Fibroblast of skin of left quadriceps (primary cell): ENCODE measurements around the gene TSPAN18.

ENCODE experiments used
- DNase-seq, 2 experiments: peaks; one replicate each; pipeline ENCODE4 v3.0.0-alpha.2; 2013; ENCODE audit warnings: low read depth in 2 of 2

TSPAN18 gene

DNA sequence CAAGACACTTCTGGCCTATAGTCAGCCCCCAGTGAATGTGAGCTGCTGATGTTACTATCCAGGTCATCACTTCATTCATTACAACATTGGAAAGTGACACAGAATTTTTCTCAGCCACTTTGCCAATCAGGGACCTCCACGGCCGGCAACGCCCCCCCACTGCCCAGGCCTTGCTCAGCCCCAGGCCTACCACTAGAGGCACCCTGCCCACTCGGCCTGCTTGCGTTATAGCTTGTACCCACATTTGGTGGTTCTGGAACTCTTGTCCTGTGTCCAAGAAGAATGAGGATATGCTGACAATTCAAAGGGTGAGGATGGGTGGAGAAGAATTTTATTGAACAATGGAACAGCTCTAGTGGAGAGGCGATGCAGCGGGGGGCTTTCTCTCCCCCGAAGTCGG, 96.2 kb downstream of the TSPAN18 start:
- no peak for DNase-seq

DNA sequence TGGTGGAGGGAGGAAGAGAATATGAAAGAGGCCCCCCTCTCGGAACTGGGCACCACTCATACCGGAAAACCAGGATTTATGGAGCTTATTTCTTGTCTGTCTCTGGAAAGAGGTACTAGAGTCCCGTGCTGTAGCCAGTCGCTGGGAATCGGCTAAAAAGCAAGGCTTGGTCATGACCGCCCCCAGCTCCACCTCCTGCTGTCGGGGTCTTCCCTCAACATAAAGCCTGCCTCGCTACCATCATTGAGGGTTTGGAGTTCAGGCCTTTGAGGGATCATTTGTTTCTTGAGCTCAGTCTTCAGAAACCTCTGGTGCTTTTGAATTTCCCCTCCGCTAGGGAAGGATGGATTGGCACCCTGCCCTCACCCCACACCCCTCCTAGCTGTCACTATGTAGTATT, 97.1 kb downstream of the TSPAN18 start:
- DNase-seq, result no peak

DNA sequence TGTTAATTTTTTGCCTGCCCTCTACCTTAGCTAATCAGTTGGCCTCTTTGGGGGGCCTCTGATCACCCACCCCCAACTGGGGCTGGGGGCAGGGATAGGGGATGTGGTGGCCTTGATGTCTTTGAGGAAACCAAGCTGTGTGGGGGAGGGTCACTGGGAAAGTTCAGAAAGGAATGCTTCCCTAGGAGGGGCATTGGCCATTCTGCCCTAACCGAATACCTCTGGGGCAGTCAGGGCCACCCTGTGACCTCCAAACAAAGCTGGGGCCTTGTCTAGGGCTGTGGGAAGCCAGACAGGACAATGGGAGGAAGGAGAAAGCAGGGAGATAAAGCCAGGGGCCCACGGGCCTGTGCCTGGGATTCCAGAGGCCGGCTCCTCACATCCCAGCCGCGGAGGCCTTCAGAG, 97.5 kb downstream of the TSPAN18 start:
- no peak for DNase-seq

DNA sequence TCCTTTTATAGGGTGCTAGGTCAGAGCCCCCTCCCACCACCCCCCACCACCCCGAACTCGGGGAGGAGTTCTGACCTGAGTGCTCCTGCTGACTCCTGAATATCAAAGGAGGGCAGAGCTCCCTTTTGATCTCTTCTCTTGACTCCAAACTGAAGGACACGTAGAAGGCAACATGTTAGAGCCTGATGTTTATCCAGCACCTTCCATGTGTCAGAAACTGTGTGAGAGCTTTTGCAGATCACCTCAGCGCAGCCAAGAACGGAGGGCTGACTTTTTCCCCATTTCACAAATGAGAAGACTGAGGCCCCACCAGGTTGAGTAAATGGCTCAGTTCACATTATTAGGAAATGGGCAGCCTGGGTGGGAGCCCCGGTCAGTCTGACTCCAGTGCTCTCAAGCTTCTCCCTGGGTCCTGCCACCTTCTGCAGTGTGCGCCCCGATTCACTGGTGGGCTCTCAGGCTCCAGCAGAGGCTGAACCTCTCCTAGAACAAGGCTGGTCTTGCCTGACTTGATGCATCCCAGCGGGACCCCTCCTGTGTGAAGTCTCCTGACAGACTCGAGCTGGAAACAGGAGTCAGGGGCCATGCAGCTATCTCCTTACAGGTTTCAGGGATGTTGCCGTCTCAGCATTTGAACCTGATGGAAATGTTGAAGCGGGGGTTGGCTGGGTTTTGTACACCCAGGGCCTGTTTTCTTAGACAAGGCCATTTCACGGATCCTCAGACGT, 98.5 kb downstream of the TSPAN18 start:
- no peak for DNase-seq

DNA sequence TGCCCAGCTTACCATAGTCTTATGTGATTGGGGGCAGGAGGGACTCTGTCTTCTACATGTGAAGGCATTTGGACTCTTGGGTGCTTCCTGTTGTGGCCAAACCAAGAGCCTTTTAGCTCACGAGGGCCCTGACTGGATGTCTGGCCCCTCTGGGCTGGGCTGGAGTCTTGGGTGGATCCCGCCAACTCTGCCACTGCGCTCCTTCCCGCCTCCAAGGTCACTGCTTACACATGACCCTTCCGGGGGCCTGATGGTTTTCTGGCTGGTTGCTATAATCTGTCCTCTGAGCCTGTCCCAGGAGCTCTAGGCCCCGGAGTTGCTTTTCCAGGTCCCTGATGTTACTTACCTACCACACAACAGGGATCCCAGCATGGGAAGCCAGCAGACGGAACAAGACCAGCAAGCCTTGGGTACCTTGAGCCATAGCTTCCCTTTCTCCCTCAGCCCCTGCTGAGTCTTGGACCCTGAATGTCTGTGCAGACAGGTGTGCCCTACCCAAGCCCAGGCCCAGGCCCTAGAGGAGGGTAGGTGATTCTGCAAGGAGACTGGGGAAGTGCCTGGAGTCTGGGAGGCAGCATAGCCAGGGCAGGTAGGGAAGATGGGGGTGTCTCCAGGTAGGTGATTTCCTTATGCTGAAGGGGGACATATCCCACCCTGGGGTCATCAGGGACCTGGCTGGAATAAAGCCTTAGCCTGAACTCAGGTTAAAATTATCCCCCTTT, 100.3 kb downstream of the TSPAN18 start:
- DNase-seq, result no peak

DNA sequence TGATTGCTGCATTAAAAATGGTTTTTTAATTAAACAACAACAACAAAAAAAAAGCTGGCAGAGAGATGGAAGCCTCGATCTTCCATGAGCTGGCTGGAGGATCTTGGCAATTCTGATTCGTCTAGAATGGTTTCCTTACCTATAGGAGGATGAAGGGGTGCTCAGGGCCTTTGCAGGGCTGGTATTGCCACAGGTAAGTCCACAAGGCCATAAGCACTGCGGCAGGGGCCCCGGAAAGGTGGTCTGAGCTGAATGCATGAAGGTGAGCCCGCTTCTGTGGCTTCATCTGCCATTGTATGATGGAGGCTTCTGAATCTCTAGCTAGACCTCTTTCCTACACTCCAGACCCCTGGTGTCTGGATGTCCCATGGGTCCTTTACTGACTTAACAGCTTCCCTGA, 101.5 kb downstream of the TSPAN18 start:
- no peak for DNase-seq

DNA sequence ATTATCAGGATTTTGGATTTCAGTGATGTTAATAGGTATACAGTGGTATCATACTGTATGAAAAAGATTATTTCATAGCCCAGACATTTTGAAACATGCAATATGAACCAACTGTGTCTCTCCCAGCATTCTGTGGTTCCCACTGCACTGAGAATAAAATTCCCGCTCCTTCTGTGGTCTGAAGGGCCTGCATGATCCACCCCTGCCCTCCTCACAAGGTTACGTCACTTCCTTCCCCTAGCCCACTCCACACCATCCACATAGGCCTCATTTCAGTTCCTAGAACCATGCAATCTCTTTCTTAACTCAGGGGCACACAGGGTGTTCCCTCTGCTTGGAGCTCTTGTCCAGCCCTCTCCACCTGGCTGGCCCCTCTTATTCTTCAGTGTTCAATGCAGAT, 103.1 kb downstream of the TSPAN18 start:
- DNase-seq, result no peak

DNA sequence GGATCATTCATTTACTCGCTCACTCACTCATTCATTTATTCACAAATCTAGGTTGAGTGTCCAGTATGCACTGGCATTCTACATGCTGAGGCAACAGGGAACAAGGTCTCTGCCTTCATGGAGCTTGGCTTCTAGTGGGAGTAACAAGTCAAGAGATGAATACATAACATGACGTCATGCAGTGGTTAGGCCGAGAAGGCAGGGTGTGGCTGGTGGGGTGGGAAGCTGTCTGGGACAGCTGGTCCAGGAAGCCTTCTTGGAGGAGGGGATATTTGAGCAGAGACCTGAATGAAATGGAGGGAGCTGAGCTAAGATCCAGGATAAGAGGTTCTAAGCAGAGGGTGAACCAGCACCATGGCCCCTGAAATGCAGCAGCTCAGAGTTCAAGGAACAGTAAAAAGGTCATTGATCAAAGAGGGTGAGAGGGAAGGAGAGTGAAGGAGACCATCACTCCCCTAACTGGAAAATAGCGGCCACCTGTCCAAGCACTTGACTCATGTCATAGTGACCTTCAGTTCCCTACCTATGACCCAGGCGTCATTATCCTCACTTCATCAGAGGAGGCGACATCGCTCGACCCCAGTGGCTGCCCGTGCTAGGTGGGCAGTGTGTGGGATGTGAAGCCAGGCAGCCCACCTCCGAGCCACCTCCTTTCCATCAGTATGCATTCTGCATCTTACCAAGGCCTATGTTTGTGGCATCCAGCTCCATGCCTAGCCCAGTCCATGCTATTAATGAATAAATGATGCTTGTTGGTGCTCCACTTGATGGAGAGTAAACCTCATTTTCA, 105.0 kb downstream of the TSPAN18 start:
- DNase-seq, result no peak

DNA sequence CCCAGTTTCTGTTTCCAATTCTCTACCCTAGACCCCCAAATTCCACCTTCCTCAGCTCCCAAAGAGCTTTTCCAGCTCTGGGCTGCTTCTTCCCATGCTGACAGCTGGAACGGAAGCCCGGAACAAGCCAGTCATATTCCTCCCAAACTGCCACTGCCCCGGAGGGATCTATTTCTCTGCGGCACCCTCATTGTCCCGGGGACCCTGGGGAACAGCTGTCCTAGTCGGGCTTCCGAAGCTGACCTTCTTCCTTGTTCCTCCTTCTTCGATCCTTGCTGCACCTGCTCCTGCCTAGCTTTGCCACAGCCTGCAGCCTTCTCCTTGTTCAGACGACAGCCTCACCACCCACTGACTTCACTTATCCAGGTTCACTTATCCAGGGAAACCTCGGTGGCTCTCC, 105.7 kb downstream of the TSPAN18 start:
- no peak for DNase-seq

DNA sequence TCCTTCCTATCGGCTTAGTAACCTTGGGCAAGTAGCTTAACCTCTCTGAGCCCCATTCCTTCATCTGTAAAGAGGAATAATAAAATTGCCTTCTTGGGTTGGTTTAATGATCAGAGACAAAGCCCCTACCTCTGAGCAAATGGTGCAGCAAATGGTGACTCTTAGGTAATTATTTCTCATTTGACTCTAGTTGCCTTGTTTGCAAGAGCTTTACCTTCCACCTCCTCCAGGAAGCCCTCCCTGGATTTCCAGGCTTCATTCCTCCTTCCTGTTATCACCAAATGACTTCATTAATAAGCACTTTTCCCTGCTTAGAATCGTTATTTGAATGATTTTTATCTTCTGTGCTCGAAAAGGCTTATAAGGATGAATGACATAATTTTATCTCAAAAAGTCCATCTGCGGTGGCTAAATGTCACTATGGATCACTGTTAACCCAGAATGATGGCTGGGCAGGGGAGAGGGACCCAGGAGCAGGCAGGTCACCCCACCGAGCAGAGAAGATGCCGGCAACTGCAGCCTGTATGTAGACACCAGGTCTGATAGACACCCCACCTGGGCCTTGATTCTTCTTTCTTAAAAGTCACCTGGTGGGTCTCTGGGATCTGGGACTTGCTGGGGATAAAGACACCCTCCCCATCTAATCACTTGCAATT, 106.6 kb downstream of the TSPAN18 start:
- DNase-seq, result no peak

DNA sequence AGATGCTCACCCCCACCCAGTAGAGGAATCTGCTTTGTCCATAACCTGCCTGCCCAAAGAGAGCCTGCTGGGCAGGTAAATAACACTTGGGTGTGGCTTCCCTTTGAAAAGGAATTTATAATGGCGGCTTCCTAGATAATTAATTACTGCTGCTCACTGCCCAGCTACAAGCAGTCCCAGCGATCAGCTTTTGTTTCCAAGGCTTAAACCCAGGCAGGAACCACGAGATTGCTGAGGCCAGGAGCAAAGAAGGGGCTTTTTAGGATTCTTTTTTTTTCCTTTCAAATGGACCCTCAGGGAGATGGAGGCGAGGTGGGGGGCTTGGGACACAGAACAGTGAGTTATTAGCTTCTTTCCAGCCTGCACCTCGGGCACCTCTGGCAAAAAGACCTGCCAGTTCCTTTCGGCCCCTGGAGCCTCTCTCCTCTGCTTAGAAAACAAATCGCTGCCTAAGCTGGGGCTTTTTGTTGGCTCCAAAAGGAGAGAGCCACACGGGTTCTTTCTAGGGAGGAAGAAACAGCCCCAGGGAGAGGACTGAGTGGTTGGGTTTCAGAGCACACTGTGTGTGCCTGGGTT, 107.2 kb downstream of the TSPAN18 start:
- DNase-seq, result no peak

DNA sequence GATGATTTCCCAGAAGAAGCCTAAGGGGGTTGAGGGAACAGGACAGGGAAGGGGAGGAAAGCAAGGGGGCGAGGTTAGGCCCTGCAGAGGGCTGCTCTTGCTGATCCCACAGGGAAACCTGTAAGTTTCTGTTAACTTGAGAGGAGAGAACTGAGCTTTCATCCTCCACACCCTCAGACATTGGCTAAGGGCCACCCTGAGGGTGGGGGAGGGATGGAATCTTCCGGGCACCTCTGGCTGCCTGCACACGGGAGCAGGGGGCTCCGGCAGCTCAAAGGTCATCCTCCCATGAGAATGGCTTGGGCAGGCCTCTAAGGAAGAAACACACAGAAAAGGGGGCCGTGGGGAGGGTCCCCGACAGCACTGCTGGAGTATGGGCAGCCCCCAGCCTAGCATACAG, 108.1 kb downstream of the TSPAN18 start:
- no peak for DNase-seq

DNA sequence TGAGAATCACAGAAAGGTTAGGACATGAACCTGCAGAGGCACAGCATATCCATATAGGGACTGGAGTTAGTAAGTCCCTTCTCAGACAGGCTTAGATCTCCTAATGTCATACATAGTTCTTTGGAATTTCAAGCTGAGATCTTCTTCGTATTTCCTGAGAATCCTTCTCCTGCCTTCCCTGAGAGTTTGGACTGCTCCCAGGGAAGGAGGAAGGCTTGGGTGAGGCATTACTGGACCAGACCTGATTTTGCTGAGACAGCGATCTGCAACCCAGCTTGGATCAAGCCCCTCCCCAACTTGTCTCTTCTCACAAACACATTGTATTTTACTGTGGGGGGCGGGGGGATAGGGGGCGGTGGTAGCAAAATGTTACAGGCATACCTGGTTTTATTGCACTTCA, 108.5 kb downstream of the TSPAN18 start:
- no peak for DNase-seq

DNA sequence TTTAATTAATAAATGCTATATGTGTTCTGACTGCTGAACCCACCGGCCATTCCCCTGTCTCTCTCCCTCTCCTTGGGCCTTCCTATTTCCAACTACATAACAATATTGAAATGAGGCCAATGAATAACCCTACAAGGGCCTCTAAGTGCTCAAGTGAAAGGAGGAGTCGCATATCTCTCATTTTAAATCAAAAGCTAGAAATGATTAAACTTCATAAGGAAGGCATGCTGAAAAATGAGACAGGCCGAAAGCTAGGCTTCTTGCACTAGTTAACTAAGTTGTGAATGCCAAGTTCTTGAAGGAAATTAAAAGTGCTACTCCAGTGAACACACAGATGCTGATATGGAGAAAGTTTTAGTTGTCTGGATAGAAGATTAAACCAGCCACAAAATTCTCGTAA, 109.2 kb downstream of the TSPAN18 start:
- DNase-seq, result no peak

DNA sequence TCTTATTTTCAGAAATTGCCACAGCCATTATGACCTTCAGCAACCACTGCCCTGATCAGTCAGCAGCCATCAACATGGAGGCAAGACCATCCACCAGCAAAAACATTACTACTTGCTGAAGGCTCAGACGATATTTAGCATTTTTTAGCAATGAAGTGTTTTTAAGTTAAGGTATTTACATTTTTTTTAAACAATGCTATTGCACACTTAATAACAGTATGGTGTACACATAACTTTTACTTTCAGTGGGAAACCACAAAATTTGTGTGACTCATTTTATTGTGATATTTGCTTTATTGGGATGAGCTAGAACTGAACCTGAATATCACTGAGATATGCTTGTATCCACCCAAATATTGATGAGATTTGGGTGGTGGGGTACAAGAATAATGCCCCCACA, 110.9 kb downstream of the TSPAN18 start:
- peak; percentile 58 to 64 for DNase-seq

DNA sequence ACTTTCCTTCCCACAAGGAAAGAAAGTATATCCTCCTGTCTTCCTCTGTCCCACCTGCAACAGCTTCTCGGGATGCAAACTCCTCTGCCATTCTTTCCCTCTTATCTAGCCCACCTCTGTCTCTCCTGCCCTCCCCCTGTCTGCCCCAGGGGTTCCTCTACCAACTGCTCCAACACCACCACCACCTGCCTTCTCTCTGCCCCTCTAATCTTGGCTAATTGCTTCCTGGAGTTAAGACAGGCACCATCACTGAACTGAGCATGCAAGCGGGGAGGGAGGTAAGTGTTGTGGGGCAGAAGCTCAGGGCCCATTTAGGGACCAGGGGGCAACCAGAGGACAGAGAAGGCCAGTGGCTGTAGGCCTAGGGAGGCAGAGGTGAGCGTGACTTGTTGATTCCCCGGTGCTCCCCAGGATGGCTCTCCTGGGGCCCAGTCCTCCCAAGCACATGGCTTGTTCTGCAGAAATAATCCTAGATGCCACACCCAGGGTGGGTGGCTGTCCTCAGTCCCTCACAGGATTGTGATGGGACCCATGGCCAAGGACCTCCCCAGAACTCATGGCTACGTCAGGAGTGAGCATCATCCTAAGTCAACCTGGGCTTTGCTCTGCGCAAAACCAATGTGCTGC, 112.8 kb downstream of the TSPAN18 start:
- no peak for DNase-seq

DNA sequence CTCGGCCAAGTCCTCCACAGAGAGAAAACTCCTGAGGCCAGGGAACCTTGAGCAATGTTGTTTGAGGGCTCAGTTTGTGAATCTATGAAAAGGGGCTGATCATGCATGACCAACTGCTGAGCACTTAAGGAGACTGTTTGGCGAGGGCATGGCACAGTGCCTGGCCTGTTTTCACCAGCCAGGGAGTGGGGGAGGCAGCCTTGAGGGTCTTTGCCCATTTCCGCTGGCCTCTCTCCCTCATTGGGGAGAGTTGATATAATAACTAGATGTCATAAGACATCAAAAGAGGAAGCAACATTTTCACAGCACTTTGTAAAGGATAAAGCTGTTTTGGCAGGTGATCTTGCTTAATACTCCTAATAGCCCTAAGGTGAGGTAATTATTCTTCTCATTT, 113.3 kb downstream of the TSPAN18 start:
- no peak for DNase-seq

DNA sequence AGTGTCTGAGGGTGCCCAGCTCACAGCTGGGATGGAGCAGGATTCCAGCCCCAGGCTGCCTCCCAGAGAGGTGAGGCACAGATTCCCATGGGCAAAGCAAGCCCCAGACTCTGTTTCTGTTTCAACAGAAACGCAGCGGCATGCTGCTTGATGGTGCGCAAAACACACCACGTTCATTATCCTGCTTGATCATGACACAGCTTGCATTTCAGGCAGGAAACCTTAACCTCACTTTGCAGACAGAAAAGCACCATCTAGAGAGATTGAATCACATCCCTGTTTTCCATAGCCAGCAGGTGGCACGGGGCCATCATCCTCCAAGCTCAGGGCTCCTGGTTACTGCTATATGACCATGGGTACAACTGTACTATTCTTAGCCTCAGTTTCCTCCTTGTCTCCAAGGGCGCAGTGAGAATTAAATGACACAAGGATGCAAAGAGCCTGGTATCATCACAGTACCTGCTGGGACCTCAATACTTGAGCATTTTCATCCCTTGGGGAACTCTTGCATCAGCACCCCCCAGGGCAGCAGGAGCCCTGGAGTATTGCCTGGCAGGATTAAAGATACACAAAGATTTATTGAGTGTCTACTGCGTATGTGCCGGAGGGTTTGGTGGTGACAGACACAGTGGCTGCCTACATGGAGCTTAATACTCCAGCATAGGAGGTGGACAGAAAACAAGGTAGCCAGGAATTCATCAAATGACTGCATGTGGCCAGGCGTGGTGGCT, 113.9 kb downstream of the TSPAN18 start:
- no peak for DNase-seq

DNA sequence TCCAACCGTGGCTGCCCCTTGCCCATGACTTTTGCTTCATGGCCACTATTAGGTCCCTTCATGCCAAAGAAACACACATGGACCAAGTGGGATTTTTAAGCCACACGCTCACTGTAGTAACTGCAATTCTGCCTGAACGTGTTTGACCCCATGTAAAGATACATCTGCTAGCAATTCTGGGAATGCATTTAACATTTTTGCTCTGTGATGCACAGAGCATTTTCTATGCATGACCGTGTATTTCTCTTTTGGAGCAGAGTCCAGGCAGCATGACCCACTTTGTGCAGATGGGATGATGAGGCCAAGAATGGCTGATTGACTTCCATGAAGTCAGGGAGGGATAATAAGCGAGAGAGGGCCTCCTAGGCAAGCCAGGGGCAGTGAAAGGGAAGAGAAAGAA, 115.5 kb downstream of the TSPAN18 start:
- peak; percentile 94 to 95 for DNase-seq

DNA sequence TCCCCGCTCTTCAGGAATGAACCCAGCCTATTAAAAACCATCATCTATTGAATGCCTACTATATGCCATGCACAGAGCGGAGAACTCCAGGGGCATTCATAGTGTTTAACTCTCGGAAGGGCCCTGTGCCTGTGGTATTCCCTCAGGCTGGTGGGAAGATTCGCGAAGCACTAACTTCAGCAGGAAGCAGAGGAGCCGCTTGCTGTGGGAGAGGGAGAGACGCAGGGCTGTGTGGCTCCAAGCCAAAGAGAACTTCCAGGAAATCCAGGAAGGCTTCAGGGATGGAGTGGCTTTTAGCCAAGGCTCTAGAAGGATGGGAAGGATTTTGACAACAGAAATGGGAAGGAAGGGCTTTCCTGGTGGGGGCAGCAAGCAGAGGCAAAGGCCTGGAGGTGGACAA, 120.1 kb downstream of the TSPAN18 start:
- no peak for DNase-seq

DNA sequence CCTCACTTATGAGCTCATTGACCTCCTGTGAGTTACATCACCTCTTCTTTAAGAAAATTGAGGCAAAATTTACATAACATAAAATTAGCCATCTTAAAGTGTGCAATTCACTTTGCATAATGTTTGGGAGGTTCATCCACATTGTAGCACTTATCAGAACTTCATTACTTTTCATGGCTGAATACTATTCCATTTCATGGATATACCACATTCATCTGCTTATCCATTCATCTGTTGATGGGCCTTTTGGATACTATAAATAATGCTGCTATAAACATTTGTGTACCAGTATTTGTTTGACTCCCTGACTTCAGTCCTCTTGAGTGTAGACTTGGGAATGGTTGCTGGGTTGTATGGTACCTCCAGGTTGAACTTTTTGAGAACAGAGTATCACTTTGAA, 120.6 kb downstream of the TSPAN18 start:
- no peak for DNase-seq
